H7 (cell line): ENCODE measurements around the gene HSPE1. TPM values are rescaled to one million over a fixed set of nuclear protein-coding genes. Genes with fewer than 3 reads are reported as not detected.
"Not testable (repeated sequence)": the region's sequence is repeated elsewhere in the genome, so short reads cannot be mapped to it uniquely, and the experiment has no call there.

Experiments
- DNase-seq: peaks from one replicate; pipeline ENCODE4 v3.0.0; 2012
- H3K27me3 ChIP-seq: 2 replicates; pipeline ENCODE4 v1.6.0; 2011; ENCODE audit warnings: mild to moderate bottlenecking, low read length; ENCODE audit not compliant: control insufficient read depth, insufficient read depth
- H3K36me3 ChIP-seq: replicated peaks from 2 replicates; pipeline ENCODE4 v1.5.1; 2011; ENCODE audit warnings: low read length; ENCODE audit not compliant: control insufficient read depth, insufficient read depth
- H3K4me3 ChIP-seq: 2 replicates; pipeline ENCODE4 v1.5.1; 2011; ENCODE audit warnings: low read depth, mild to moderate bottlenecking, control low read depth, low read length, moderate library complexity; ENCODE audit not compliant: insufficient read depth
- total RNA-seq: library from RNA; depleted of rRNA; stranded (reverse); fragments of >200 nt; shearing (Covaris generic); gene quantifications from 2 replicates; pipeline ENCODE4 v1.2.3, GENCODE V29; 2014

HSPE1 gene
- total RNA-seq, 1 experiment from 2014 or later, result 208 TPM

DNA sequence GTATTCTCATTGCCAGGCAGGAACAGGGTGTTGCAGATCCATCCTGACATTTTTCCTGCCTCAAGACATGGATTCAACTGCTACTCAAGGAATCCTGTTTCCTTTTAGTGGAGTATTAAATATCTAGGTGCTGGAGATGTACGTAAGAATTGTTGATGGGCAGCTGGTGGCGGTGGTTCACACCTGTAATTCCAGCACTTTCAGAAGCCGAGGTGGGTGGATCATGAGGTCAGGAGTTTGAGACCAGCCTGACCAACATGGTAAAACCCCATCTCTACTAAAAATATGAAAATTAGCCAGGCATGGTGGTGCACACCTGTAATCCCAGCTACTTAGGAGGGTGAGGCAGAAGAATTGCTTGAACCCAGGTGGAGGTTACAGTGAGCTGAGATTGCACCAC lies 15.9 kb upstream of the HSPE1 start:
- H3K27me3 ChIP-seq, DNase-seq, H3K4me3 ChIP-seq: not testable (repeated sequence)
- peaks cover 17% of the 10 kb centered on the region for H3K36me3 ChIP-seq

- H3K36me3 ChIP-seq, result peaks cover 30% of the 10 kb centered on the region
- H3K4me3 ChIP-seq, result no peak overlapping the region
- no peaks in the 10 kb centered on the region for H3K27me3 ChIP-seq
- DNase-seq, result no peak
Measured at GRCh38 chr2:197486175-197486574, 14.0 kb upstream of the HSPE1 start.

GRCh38 chr2:197487385-197487784 lies 12.8 kb upstream of the HSPE1 start:
- no peak for DNase-seq
- Histone ChIP-seq H3K4me3 (no peak overlapping the region), H3K36me3 (peaks cover 41% of the 10 kb centered on the region), H3K27me3 (no peaks in the 10 kb centered on the region)

DNA sequence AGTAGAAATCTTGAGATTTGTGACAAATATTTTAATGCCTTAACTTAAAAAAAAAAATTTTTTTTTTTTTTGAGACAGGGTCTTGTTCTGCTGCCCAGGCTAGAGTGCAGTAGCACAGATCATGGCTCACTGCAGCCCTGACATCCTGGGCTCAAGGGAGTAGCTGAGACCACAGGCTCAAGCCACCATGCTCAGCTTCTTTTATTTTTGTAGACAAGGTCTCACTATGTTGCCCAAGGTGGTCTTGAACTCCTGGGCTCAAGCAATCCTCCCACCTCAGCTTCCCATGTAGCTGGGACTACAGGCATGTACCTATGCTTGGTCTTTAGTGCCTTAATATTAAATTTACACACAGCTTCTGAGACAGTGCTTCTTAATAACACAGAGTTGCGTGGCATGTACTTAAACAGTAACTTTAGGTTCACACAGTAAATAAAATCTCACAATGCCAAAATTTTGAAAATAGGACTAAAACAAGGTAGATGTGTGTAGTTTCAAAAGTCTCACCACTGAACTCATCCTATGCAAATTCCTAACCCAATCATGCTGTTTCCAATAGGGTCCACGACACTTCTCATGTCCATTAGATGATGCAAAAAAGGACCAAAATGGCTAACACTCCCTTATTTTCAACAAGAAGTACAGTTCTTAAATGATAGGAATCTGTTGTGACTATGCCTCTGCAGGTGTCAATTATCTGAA lies 4.6 kb upstream of the HSPE1 start:
- H3K4me3 ChIP-seq, result no peak overlapping the region
- peaks cover 54% of the 10 kb centered on the region for H3K36me3 ChIP-seq
- no peak for DNase-seq
- H3K27me3 ChIP-seq, result no peaks in the 10 kb centered on the region

DNA sequence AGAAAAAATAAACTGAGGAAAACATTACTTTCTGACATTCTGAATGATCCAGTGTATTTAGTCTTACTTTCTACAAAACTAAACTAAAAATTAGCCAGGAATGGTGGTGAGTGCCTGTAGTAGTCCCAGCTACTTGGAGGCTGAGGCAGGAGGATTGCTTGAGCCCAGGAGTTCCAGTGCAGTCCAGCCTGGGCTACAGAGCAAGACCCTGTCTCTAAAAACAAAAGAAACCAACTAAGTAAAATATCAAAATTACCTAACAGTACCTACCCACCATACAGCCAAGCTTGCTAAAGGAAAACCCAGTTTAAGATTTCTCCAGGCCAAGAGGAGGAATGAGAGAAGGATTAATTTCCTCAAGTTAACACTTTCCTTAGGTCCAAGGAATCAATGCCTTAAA lies 3.5 kb upstream of the HSPE1 start:
- DNase-seq, result no peak
- H3K36me3 ChIP-seq, result peaks cover 47% of the 10 kb centered on the region
- H3K4me3 ChIP-seq, result no peak overlapping the region
- H3K27me3 ChIP-seq, result no peaks in the 10 kb centered on the region

DNA sequence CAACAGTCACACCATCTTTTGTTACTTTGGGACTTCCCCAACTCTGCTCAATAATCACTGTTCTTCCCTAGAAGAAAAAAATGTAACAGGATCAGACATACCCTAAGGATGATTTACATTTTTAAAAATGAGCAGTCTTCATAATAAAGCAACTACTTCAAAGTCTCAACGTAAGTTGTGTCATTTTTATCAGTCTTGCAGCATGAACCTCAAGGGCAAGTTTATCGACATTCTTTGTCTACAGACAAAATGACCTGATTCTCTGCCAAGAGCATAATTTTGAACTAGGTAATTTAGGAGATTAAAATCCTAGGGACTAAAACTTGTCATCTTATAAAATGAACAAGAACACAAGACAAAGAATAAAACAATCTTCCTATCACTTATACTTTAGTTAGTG lies 2.9 kb upstream of the HSPE1 start:
- Histone ChIP-seq H3K27me3 (no peaks in the 10 kb centered on the region), H3K36me3 (peaks cover 42% of the 10 kb centered on the region), H3K4me3 (no peak overlapping the region)
- DNase-seq, result no peak

GRCh38 chr2:197498235-197498936 lies 1.8 kb upstream of the HSPE1 start:
- Histone ChIP-seq H3K27me3 (no peaks in the 10 kb centered on the region), H3K36me3 (peaks cover 35% of the 10 kb centered on the region), H3K4me3 (peak overlapping the region; percentile 92)
- no peak for DNase-seq

DNA sequence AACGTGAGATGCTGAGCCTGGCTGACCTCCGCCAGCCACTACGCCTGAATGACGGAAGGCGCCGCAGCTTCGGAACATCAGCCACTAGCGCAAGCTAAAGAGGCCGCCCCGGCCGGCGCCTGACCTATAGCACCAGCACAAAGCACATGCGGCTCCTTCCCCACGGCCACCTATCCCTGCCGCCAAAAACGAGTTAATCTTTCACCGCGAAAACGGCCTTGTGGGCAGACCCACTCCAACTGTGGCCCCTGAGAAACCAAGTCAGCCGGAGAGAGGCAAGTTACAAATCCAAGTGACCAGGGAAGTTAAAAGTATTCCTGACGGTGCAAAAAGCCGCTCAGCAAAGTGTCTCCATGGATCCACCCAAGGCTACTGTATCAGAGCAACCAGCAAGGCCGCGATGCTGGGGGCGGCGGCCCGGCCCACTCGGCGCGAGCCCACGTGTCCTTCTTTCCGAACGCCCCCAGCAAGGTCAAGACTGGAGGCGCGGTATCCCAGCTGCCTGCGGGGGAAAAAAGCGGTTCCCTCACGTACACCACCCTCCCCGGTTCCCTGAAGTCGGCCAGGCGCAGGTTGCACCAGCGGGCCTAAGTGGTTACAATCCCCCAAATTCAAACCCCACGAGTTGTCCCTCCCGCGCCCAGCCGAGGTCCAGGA lies 1.1 kb upstream of the HSPE1 start:
- Histone ChIP-seq H3K27me3 (no peaks in the 10 kb centered on the region), H3K36me3 (peaks cover 33% of the 10 kb centered on the region), H3K4me3 (peak overlapping the region; percentile 92)
- peak; percentile 71 for DNase-seq

GRCh38 chr2:197500503-197501131 lies 438 bp downstream of the HSPE1 start:
- no peak for DNase-seq
- Histone ChIP-seq H3K27me3 (no peaks in the 10 kb centered on the region), H3K4me3 (peak overlapping the region; percentile 92), H3K36me3 (peaks cover 25% of the 10 kb centered on the region)

DNA sequence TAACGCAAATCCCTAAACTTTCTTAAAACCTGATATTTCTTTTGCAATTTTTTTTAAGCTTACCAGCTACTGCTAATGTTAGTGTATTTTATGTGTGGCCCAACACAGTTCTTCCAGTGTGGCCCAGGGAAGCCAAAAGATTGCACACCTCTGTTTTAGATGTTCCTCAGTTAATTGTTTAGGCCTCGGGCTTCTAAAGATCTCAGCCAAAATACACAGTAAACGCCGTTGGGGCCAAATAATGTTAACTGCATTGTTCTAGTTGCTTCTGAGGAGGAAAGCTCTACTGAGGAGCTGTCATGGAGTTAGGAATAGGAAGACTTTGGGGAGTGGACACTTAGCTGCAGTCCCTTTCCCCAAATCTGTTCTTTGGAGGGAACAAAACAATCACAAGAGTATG lies 2.0 kb downstream of the HSPE1 start:
- no peak for DNase-seq
- Histone ChIP-seq H3K36me3 (peaks cover 18% of the 10 kb centered on the region), H3K27me3 (no peaks in the 10 kb centered on the region), H3K4me3 (no peak overlapping the region)

DNA sequence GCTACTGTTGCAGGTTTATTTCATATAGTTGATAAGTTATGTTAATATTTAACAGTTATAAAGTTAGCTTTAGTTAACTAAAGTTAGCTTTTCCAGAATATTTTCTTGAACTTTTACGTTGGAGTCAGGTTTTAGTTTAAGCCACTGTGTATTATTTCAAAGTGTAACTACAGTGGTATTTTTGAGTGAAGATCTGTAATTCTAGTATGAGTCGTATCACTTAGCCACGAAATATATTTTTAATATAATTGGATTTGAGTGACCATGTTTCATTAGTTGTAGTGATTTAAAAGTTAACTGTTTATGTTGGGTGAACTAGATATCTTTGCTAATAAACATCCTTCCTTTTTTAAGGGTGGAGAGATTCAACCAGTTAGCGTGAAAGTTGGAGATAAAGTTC lies 2.5 kb downstream of the HSPE1 start:
- no peak for DNase-seq
- H3K4me3 ChIP-seq, result no peak overlapping the region
- no peaks in the 10 kb centered on the region for H3K27me3 ChIP-seq
- H3K36me3 ChIP-seq, result peaks cover 14% of the 10 kb centered on the region

GRCh38 chr2:197504000-197504399 lies 3.8 kb downstream of the HSPE1 start:
- DNase-seq, result no peak
- Histone ChIP-seq H3K4me3 (no peak overlapping the region), H3K27me3 (no peaks in the 10 kb centered on the region), H3K36me3 (peaks cover 7% of the 10 kb centered on the region)

- Histone ChIP-seq H3K4me3 (no peak overlapping the region), H3K36me3 (peaks cover 7% of the 10 kb centered on the region), H3K27me3 (no peaks in the 10 kb centered on the region)
- no peak for DNase-seq
Measured at GRCh38 chr2:197504512-197504911, 4.3 kb downstream of the HSPE1 start.

DNA sequence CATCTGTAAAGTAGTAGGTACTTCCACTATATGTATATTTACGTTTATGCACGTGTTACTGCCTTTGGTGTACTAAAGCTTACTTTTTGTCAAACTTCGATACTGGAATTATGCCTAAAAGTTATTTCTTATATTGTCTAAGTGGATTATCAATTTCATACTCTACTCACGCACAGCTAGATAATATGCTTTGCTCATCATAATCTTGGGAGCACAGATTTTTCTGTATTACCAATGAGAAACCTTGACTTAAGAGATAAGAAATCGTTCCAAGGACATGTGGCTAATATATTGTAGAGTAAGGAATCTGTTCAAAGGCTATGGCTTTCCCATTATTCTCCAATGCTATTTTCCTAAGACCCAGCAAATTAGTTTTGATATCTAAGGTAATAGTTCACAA lies 6.5 kb downstream of the HSPE1 start:
- H3K4me3 ChIP-seq, result no peak overlapping the region
- no peaks in the 10 kb centered on the region for H3K27me3 ChIP-seq
- peaks cover 7% of the 10 kb centered on the region for H3K36me3 ChIP-seq
- DNase-seq, result no peak

- no peaks in the 10 kb centered on the region for H3K27me3 ChIP-seq
- no peak overlapping the region for H3K4me3 ChIP-seq
- no peak for DNase-seq
- H3K36me3 ChIP-seq, result no peaks in the 10 kb centered on the region
Measured at GRCh38 chr2:197513915-197514314, 13.7 kb downstream of the HSPE1 start.
